Measurements from ENCODE around the gene ATAD3A. TPM values are rescaled to one million over a fixed set of nuclear protein-coding genes. Genes with fewer than 3 reads are reported as not detected.

Gene ATAD3A
- total and polyA plus RNA-seq, 12 donors, result 7.8 to 46.3 (median 28.7) TPM

- intact Hi-C loops (cut with DNase I), result no loop called here
- H3K9me3 ChIP-seq (replicated peaks in 1 of 3), result no peaks in the 10 kb centered on the region
- no peak for DNase-seq
- H3K36me3 ChIP-seq (replicated peaks in 1 of 2), result peaks cover 0 to 33% of the 10 kb centered on the region in 2 donors
- 68 to 79% (median 71%) methylated on average over 4 of the region's 4 CpGs for WGBS, 4 donors
- peaks cover 0 to 14% of the 10 kb centered on the region in 2 donors for H3K4me1 ChIP-seq (replicated peaks in 1 of 2)
- TF ChIP-seq POLR2A (IDR thresholded peaks at IDR 0.05), result no peak
- TF ChIP-seq, protein P1, sequence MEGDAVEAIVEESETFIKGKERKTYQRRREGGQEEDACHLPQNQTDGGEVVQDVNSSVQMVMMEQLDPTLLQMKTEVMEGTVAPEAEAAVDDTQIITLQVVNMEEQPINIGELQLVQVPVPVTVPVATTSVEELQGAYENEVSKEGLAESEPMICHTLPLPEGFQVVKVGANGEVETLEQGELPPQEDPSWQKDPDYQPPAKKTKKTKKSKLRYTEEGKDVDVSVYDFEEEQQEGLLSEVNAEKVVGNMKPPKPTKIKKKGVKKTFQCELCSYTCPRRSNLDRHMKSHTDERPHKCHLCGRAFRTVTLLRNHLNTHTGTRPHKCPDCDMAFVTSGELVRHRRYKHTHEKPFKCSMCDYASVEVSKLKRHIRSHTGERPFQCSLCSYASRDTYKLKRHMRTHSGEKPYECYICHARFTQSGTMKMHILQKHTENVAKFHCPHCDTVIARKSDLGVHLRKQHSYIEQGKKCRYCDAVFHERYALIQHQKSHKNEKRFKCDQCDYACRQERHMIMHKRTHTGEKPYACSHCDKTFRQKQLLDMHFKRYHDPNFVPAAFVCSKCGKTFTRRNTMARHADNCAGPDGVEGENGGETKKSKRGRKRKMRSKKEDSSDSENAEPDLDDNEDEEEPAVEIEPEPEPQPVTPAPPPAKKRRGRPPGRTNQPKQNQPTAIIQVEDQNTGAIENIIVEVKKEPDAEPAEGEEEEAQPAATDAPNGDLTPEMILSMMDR (IDR thresholded peaks at IDR 0.05), result no peak
- H3K27ac ChIP-seq, result no peak overlapping the region
- no peaks in the 10 kb centered on the region for H3K27me3 ChIP-seq
- H3K4me3 ChIP-seq, result no peak overlapping the region
Measured at GRCh38 chr1:1558591-1558990, 46.6 kb downstream of the ATAD3A start.

- Histone ChIP-seq H3K36me3 (replicated peaks in 1 of 2) (peaks cover 0 to 38% of the 10 kb centered on the region in 2 donors), H3K4me3 (no peak overlapping the region), H3K27ac (no peak overlapping the region), H3K27me3 (no peaks in the 10 kb centered on the region), H3K4me1 (replicated peaks in 1 of 2) (peaks cover 0 to 15% of the 10 kb centered on the region in 2 donors), H3K9me3 (replicated peaks in 1 of 3) (no peaks in the 10 kb centered on the region)
- TF ChIP-seq, protein P1 (IDR thresholded peaks at IDR 0.05), result no peak
- TF ChIP-seq POLR2A (IDR thresholded peaks at IDR 0.05), result no peak
- WGBS, 4 donors, result 62 to 76% (median 67%) methylated on average over 17 of the region's 17 CpGs
- peak in 2 of 7 donors; percentile 33 to 51 for DNase-seq
- intact Hi-C loops (cut with DNase I), result no loop called here
Measured at GRCh38 chr1:1559066-1559465, 47.1 kb downstream of the ATAD3A start.

- Histone ChIP-seq H3K27me3 (no peaks in the 10 kb centered on the region), H3K4me3 (no peak overlapping the region), H3K9me3 (replicated peaks in 1 of 3) (no peaks in the 10 kb centered on the region), H3K36me3 (replicated peaks in 1 of 2) (peaks cover 0 to 45% of the 10 kb centered on the region in 2 donors), H3K27ac (no peak overlapping the region), H3K4me1 (replicated peaks in 1 of 2) (peaks cover 0 to 9% of the 10 kb centered on the region in 2 donors)
- TF ChIP-seq, protein P1 (IDR thresholded peaks at IDR 0.05), result no peak
- TF ChIP-seq POLR2A (IDR thresholded peaks at IDR 0.05), result no peak
- intact Hi-C loops (cut with DNase I), result no loop called here
- DNase-seq, result no peak
- WGBS, 4 donors, result 84 to 93% (median 88%) methylated on average over 7 to 9 of the region's 9 CpGs
Measured at GRCh38 chr1:1560178-1560577, 48.2 kb downstream of the ATAD3A start.

DNA sequence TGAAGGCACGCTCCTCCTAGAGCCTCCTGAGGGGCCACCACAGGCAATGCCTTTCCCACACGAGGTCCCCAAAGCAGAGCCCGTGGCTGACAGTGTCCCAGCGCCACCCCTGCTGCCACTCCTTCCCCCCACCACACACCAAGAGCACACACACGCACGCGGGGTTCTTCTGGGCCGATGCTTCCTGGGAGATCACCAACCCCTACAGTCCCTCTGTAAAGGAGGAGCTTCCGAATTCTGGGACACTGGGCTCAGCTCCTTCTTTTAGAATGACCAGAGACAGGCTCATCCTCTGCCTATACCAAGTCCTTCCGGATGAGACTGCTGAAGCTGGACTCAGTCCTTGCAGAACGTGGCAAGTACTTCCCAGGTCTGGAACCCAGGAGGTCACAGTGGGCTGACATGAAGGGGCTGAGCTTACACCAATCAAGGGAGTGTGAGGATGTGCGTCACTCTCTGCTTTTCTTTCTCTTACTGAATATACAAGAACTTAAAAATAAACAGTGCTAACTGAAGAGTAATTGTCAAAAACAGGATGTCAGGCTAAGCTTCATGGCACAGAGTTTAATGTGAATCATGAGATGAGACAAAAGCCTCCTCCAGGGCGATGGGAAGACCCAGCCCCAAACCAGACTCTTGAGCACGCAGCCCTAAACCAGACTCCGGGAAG lies 50.0 kb downstream of the ATAD3A start:
- no peak overlapping the region for H3K4me3 ChIP-seq
- 86 to 93% (median 88%) methylated on average over 15 of the region's 15 CpGs for WGBS, 4 donors
- intact Hi-C loops (cut with DNase I), result no loop called here
- peaks cover 0 to 57% of the 10 kb centered on the region in 2 donors for H3K36me3 ChIP-seq (replicated peaks in 1 of 2)
- H3K4me1 ChIP-seq (replicated peaks in 1 of 2), result peaks cover 0 to 9% of the 10 kb centered on the region in 2 donors
- no peak for TF ChIP-seq POLR2A (IDR thresholded peaks at IDR 0.05)
- TF ChIP-seq, protein P1 (IDR thresholded peaks at IDR 0.05), result no peak
- no peaks in the 10 kb centered on the region for H3K9me3 ChIP-seq (replicated peaks in 1 of 3)
- H3K27ac ChIP-seq, result no peak overlapping the region
- H3K27me3 ChIP-seq, result no peaks in the 10 kb centered on the region
- no peak for DNase-seq
